ENCODE measurements around the gene NUB1.
"Not testable (repeated sequence)": the region's sequence is repeated elsewhere in the genome, so short reads cannot be mapped to it uniquely, and the experiment has no call there.

Gene NUB1, protein sequence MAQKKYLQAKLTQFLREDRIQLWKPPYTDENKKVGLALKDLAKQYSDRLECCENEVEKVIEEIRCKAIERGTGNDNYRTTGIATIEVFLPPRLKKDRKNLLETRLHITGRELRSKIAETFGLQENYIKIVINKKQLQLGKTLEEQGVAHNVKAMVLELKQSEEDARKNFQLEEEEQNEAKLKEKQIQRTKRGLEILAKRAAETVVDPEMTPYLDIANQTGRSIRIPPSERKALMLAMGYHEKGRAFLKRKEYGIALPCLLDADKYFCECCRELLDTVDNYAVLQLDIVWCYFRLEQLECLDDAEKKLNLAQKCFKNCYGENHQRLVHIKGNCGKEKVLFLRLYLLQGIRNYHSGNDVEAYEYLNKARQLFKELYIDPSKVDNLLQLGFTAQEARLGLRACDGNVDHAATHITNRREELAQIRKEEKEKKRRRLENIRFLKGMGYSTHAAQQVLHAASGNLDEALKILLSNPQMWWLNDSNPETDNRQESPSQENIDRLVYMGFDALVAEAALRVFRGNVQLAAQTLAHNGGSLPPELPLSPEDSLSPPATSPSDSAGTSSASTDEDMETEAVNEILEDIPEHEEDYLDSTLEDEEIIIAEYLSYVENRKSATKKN

GRCh38 chr7:151341357-151342101 lies at the start of gene NUB1:
Gene NUB1 (plus strand): TSS chr7:151341812. CDS start chr7:151345350, 3,538 bp downstream.
- peak; percentile 88 for DNase-seq

- DNase-seq = no peak
These were observed 48.8 kb upstream of the NUB1 start for GRCh38 chr7:151292850-151293249.

GRCh38 chr7:151296202-151296992 lies 45.2 kb upstream of the NUB1 start:
- DNase-seq = no peak

- DNase-seq = no peak
These were observed 42.8 kb upstream of the NUB1 start for GRCh38 chr7:151298765-151299164.

- no peak for DNase-seq
These were observed 42.1 kb upstream of the NUB1 start for GRCh38 chr7:151299530-151299929.

GRCh38 chr7:151299940-151300645 lies 41.5 kb upstream of the NUB1 start:
- DNase-seq = no peak

GRCh38 chr7:151301471-151302462 lies 39.8 kb upstream of the NUB1 start:
- no peak for DNase-seq

GRCh38 chr7:151304251-151304650 lies 37.4 kb upstream of the NUB1 start:
- not testable (repeated sequence) for DNase-seq

GRCh38 chr7:151304856-151305255 lies 36.8 kb upstream of the NUB1 start:
- DNase-seq = no peak

- DNase-seq = no peak
These were observed 35.2 kb upstream of the NUB1 start for GRCh38 chr7:151306374-151306773.

DNA sequence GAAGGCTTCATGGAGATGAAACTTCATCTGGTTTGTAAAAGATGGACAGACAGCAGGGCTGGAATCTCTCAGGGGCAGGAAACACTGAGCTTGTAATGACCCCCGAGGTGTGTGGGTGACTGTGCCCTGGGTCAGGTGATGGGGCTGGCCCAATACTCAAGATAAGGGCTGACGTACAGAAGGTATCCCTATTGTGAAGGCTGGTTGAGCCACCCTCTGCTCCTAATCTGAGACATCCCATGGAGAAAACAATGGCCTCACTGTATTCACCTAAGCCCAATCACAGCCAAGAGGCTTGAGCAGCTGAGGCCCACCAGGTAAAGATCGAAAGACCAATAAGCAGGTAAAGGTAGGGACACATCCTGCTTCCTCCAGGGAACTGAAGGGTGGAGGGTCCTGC lies 34.8 kb upstream of the NUB1 start:
- DNase-seq = no peak

DNA sequence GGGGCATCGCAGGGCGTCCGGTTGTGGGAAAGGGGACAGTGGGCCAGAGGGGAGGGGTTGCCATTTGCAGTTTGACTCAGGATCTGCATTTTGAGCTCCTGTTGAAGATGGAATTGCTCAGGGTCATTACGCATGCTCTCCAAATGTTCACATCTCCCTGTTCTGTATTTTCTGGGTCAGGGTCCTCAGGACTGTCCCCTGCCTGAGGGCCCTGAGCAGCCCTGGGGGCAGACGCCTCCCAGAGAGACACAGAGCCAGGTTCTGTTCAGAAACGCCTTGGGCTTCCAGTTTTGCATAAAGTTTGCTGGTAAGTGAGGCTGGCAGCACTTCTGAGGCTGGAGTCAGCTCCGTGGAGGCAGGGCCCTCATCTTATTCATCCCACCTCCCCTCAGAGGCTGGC lies 34.1 kb upstream of the NUB1 start:
- no peak for DNase-seq

- DNase-seq = no peak
These were observed 33.4 kb upstream of the NUB1 start for GRCh38 chr7:151308256-151308655.

GRCh38 chr7:151308791-151309190 lies 32.8 kb upstream of the NUB1 start:
- no peak for DNase-seq

DNA sequence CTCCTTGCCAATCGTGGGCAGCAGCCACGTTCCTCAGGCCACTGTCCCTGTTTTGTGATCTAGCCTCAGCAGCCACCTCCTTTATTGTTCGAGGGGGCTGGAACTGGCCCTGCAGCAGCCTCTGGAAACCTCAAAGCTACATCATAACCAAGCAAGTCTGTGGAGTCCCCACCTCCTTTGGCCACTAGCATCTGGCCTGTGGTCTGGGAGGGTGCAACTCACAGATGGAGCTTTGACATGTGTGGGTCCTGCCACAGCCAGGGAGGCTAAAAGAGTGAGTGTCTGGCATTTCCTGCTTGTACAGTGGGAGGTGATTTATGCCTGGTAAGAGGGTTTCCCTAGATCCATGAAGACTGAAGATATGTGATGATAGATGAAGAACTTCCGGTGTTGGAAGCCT lies 32.3 kb upstream of the NUB1 start:
- no peak for DNase-seq

- DNase-seq = no peak
These were observed 31.0 kb upstream of the NUB1 start for GRCh38 chr7:151310578-151310977.

GRCh38 chr7:151311294-151311864 lies 30.2 kb upstream of the NUB1 start:
- DNase-seq = no peak

- DNase-seq = no peak
These were observed 29.3 kb upstream of the NUB1 start for GRCh38 chr7:151312356-151312755.

DNA sequence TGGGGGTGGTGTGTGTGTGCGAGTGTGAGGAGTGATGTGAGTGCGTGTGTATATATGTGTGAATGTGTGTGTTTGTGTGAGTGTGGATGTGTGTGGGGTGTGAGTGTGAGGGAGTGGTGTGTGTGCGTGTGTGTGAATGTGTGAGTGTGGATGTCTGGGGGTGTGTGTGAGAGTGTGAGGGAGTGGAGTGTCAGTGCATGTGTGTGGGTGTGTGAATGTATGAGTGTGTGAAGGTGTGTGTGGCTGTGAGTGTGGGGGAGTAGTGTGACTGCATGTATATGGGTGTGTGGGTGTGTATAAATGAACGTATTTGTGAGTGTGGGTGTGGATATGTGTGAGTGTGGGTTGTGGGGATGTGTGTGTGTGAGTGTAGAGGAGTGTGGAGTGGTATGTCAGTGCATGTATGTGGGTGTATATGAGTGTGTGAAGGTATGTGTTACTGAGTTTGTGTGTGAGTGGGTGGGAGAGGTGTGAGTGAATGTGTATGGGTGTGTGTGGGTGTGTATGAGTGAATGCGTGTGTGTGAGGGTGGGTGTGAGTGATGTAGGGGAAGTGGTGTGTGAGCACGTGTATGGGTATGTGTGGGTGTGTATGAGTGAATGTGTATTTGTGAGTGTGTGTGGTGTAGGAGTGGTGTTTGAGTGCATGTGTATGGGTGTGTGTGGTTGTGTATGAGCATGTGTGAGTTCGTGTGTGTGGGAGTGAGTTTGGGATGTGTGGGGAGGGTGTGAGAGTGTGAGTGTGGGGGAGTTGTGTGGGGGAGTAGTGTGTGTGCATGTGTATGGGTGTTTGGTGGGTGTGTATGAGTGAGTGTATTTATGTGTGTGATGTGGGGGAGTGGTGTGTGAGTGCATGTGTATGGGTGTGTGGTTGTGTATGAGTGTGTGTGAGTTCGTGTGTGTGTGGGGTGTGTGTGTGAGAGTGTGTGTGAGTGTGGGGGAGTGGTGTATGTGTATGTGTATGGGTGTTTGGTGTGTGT lies 28.5 kb upstream of the NUB1 start:
- DNase-seq = no peak

All from stimulated activated CD4-positive, alpha-beta T cell treated with anti-CD3 and anti-CD28 coated beads, Interleukin-12 subunit alpha, Interleukin-12 subunit beta, amount 100 ng/mL, for 4 hours (primary cell).